Measurements from ENCODE around the gene PDLIM1. TPM values are rescaled to one million over a fixed set of nuclear protein-coding genes. Genes with fewer than 3 reads are reported as not detected.

PDLIM1 gene, protein sequence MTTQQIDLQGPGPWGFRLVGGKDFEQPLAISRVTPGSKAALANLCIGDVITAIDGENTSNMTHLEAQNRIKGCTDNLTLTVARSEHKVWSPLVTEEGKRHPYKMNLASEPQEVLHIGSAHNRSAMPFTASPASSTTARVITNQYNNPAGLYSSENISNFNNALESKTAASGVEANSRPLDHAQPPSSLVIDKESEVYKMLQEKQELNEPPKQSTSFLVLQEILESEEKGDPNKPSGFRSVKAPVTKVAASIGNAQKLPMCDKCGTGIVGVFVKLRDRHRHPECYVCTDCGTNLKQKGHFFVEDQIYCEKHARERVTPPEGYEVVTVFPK
- polyA plus RNA-seq (200 to 450 TPM (median 298 TPM) in 3 replicates), polyA minus RNA-seq (372 to 462 TPM (median 381 TPM) in 3 replicates)
- polyA plus RNA-seq (2011; ENCODE audit: low read depth): 152 TPM
- 550 and 564 TPM in 2 replicates for polyA plus RNA-seq (2011; cell fraction: cytosol; rRNA removed)
- polyA plus RNA-seq (2011; cell fraction: nucleus; rRNA removed): 299 and 342 TPM in 2 replicates
- 367 and 421 TPM in 2 replicates for polyA plus RNA-seq (2012; ENCODE audit: low replicate concordance)
- polyA minus RNA-seq (2011; cell fraction: cytosol; rRNA and poly(A)+ RNA removed): 329 TPM
- polyA minus RNA-seq (2011; cell fraction: nucleus; rRNA and poly(A)+ RNA removed): 92.1 and 192 TPM in 2 replicates

DNA sequence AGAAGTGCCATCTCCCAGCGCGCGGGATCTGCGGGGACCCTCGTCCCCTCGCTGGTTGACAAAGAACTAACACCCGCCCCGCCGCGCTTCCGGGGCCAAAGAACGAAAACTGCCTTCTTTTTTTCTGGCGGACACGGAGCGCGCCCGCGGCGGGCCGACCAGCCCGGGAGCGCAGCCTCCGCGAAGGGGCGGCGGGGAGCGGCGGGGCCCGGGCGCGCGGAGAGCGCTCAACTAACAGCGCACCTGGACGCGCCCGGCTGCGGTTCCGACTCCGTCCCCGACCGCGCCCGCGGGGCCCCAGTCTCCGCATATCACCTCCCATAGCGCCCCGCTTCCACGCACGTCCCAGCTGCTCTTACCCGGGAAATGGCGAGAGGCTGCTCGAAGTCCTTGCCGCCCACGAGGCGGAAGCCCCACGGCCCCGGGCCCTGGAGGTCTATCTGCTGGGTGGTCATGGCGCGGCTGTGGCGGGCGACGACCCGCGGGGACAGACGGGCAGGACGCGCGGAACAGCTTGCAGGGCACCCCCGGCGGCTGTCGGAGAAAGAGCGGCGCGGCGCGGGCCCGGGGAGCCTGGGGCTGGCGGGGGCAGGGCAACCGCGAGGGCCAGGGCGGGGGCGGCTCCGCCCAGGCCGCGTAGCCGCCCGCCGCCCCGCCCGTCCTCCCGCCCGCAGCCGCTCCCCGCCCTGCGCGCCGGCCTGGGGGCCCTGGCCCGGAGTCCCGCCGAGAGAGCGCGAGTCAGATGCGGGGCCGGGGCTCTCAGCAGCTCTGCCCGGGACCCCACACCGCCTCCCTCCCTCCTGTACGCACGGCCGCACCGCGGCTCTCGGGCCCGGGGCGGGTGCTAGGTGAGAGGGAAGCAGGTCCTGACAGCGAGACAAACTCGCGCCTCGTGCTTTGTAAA, at the start of gene PDLIM1:
Gene PDLIM1 (minus strand): TSS at position 543 of the 904 bp plus-strand sequence. CDS start 88 bp downstream, at position 455.
- no peaks in the 10 kb centered on the region for H3K9me3 ChIP-seq (ENCODE audit: control insufficient read depth, low read depth, low read length)
- dilution Hi-C loops (cut with MboI; ENCODE audit: extremely low pct_ligation_motif_present, low sequenced_read_pairs): no loop called here
- no peaks in the 10 kb centered on the region for H3K27me3 ChIP-seq (ENCODE audit: control insufficient read depth, extremely low read depth, insufficient read depth, low read length)
- peak within 1 kb of the TSS; percentile 67 for H2AFZ ChIP-seq (ENCODE audit: control insufficient read depth, low read length)
- H3K9me1 ChIP-seq (ENCODE audit: control insufficient read depth, extremely low read depth, insufficient read depth, low read length): peaks cover 2% of the 10 kb centered on the region
- H3K4me2 ChIP-seq (ENCODE audit: control insufficient read depth, extremely low read depth, insufficient read depth, low read depth, low read length): peak within 1 kb of the TSS; percentile 99
- no peak for FAIRE-seq
- H3K4me3 ChIP-seq (ENCODE audit: control insufficient read depth in 2 of 3, extremely low read depth in 1 of 3, insufficient read depth in 2 of 3, low read depth in 1 of 3, low read length in 3 of 3): peak within 1 kb of the TSS; percentile 70 to 97 (median 74)
- peak within 1 kb of the TSS; percentile 84 for H3K27ac ChIP-seq (ENCODE audit: control insufficient read depth, insufficient read depth, low read length)
- peaks cover 0 to 5% of the 10 kb centered on the region in 2 experiments for H3K36me3 ChIP-seq (ENCODE audit: control insufficient read depth in 2 of 2, extremely low read depth in 1 of 2, insufficient read depth in 2 of 2, low read length in 2 of 2)
- peaks cover 50% of the 10 kb centered on the region for H3K79me2 ChIP-seq (ENCODE audit: control insufficient read depth, insufficient read depth, low read length)
- H4K20me1 ChIP-seq (ENCODE audit: control insufficient read depth, extremely low read depth, insufficient read depth, low read length): peaks cover 8% of the 10 kb centered on the region
- peak within 1 kb of the TSS; percentile 85 for H3K9ac ChIP-seq (ENCODE audit: control insufficient read depth, extremely low read depth, insufficient read depth, low read length)
- TF ChIP-seq, protein P1, sequence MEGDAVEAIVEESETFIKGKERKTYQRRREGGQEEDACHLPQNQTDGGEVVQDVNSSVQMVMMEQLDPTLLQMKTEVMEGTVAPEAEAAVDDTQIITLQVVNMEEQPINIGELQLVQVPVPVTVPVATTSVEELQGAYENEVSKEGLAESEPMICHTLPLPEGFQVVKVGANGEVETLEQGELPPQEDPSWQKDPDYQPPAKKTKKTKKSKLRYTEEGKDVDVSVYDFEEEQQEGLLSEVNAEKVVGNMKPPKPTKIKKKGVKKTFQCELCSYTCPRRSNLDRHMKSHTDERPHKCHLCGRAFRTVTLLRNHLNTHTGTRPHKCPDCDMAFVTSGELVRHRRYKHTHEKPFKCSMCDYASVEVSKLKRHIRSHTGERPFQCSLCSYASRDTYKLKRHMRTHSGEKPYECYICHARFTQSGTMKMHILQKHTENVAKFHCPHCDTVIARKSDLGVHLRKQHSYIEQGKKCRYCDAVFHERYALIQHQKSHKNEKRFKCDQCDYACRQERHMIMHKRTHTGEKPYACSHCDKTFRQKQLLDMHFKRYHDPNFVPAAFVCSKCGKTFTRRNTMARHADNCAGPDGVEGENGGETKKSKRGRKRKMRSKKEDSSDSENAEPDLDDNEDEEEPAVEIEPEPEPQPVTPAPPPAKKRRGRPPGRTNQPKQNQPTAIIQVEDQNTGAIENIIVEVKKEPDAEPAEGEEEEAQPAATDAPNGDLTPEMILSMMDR (optimal IDR thresholded peaks at IDR 0.05 in 1 of 3, IDR thresholded peaks at IDR 0.05 in 1 of 3, conservative IDR thresholded peaks at IDR 0.05 in 1 of 3; ENCODE audit: extremely low read depth in 1 of 3, insufficient read depth in 2 of 3, low read length in 3 of 3): peak in 2 of 3 experiments; percentile 25 to 40
- no peak for TF ChIP-seq EZH2 (IDR thresholded peaks at IDR 0.05; ENCODE audit: low read length)
- DNase-seq (ENCODE audit: low read depth, low spot score): no peak
- peaks cover 42% of the 10 kb centered on the region for H3K4me1 ChIP-seq (ENCODE audit: control insufficient read depth, extremely low read depth, insufficient read depth, low read length)

DNA sequence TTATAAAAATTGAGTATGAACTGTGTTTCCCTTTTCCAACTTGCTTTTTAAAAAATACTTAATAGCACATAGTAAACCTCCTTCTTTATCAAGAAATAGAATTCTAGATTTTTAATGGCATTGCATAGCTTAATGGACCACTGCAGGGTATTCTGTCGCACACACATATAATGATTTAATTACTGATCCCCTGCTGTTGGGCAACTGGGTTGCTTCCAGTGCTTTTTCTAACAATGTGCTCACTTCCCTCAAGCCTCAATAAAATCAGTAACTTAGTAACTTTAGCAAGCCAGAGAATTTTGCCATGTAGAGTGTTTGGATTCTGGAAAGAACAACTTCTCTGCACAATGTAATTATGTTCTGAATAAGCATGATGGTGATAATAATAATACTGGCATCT, 49.1 kb upstream of the PDLIM1 start:
- peaks cover 6% of the 10 kb centered on the region for H3K4me1 ChIP-seq (ENCODE audit: control insufficient read depth, extremely low read depth, insufficient read depth, low read length)
- FAIRE-seq (no peak), DNase-seq (ENCODE audit: low read depth, low spot score) (no peak)
- H3K9me1 ChIP-seq (ENCODE audit: control insufficient read depth, extremely low read depth, insufficient read depth, low read length): no peaks in the 10 kb centered on the region
- no peaks in the 10 kb centered on the region for H3K79me2 ChIP-seq (ENCODE audit: control insufficient read depth, insufficient read depth, low read length)
- H3K4me2 ChIP-seq (ENCODE audit: control insufficient read depth, extremely low read depth, insufficient read depth, low read depth, low read length): no peak overlapping the region
- H3K27ac ChIP-seq (ENCODE audit: control insufficient read depth, insufficient read depth, low read length): no peak overlapping the region
- no peak overlapping the region for H2AFZ ChIP-seq (ENCODE audit: control insufficient read depth, low read length)
- no peak for TF ChIP-seq EZH2 (IDR thresholded peaks at IDR 0.05; ENCODE audit: low read length)
- TF ChIP-seq, protein P1 (optimal IDR thresholded peaks at IDR 0.05 in 1 of 3, IDR thresholded peaks at IDR 0.05 in 1 of 3, conservative IDR thresholded peaks at IDR 0.05 in 1 of 3; ENCODE audit: extremely low read depth in 1 of 3, insufficient read depth in 2 of 3, low read length in 3 of 3): no peak
- no peaks in the 10 kb centered on the region for H3K27me3 ChIP-seq (ENCODE audit: control insufficient read depth, extremely low read depth, insufficient read depth, low read length)
- no peaks in the 10 kb centered on the region for H3K36me3 ChIP-seq (ENCODE audit: control insufficient read depth in 2 of 2, extremely low read depth in 1 of 2, insufficient read depth in 2 of 2, low read length in 2 of 2)
- dilution Hi-C loops (cut with MboI; ENCODE audit: extremely low pct_ligation_motif_present, low sequenced_read_pairs): no loop called here
- no peak overlapping the region for H3K4me3 ChIP-seq (ENCODE audit: control insufficient read depth in 2 of 3, extremely low read depth in 1 of 3, insufficient read depth in 2 of 3, low read depth in 1 of 3, low read length in 3 of 3)
- H3K9ac ChIP-seq (ENCODE audit: control insufficient read depth, extremely low read depth, insufficient read depth, low read length): no peak overlapping the region
- H3K9me3 ChIP-seq (ENCODE audit: control insufficient read depth, low read depth, low read length): no peaks in the 10 kb centered on the region
- H4K20me1 ChIP-seq (ENCODE audit: control insufficient read depth, extremely low read depth, insufficient read depth, low read length): no peaks in the 10 kb centered on the region

All from keratinocyte (primary cell).